HFF-Myc (cell line): ENCODE data around the gene TRIM38.
"Not testable (repeated sequence)": the region's sequence is repeated elsewhere in the genome, so short reads cannot be mapped to it uniquely, and the experiment has no call there.

Source experiments
- DNase-seq: peaks from one replicate; pipeline ENCODE4 v3.0.0-alpha.2; 2011; ENCODE audit warnings: low read depth; ENCODE audit errors: extremely low read depth
- H3K4me3 ChIP-seq: replicated peaks from 2 replicates; pipeline ENCODE4 v1.5.1; 2011; ENCODE audit warnings: low read depth, mild to moderate bottlenecking, control low read depth, low read length
- TF ChIP-seq, protein P1 (sequence below): IDR thresholded peaks from 2 replicates; pipeline ENCODE4 v1.5.1; 2012; ENCODE audit warnings: mild to moderate bottlenecking, low read depth, low read length, control low read depth; ENCODE audit errors: missing control alignments

TRIM38 gene

DNA sequence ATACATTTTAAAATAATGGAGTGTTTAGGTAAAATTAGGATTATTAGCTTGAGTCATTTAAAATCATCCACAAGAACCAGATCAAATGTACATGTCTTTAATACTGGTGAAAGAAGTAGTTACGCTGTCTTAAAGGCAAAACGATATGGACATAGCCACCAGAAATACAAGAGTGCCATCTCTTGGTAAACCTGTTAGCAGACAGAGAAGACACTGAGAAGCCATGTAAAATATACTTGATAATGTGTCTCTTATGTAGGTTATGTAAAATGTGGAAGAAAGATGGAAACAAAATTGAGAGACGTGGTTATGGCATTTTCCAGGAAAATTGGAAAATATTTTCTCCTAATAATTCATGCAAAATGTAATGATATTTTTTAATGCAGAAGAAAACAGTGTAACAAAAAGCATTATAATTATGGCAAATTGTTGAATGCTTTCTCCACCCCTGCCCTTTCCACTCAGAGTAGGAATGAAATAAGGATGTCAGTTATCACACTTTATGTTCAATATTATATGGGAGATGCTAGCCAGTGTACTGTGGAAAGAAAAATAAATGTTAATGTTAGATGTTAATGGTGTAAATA, 19.9 kb upstream of the TRIM38 start:
- TF ChIP-seq, protein P1, sequence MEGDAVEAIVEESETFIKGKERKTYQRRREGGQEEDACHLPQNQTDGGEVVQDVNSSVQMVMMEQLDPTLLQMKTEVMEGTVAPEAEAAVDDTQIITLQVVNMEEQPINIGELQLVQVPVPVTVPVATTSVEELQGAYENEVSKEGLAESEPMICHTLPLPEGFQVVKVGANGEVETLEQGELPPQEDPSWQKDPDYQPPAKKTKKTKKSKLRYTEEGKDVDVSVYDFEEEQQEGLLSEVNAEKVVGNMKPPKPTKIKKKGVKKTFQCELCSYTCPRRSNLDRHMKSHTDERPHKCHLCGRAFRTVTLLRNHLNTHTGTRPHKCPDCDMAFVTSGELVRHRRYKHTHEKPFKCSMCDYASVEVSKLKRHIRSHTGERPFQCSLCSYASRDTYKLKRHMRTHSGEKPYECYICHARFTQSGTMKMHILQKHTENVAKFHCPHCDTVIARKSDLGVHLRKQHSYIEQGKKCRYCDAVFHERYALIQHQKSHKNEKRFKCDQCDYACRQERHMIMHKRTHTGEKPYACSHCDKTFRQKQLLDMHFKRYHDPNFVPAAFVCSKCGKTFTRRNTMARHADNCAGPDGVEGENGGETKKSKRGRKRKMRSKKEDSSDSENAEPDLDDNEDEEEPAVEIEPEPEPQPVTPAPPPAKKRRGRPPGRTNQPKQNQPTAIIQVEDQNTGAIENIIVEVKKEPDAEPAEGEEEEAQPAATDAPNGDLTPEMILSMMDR: peak; percentile 38
- peak; percentile 21 for DNase-seq
- no peak overlapping the region for H3K4me3 ChIP-seq

DNA sequence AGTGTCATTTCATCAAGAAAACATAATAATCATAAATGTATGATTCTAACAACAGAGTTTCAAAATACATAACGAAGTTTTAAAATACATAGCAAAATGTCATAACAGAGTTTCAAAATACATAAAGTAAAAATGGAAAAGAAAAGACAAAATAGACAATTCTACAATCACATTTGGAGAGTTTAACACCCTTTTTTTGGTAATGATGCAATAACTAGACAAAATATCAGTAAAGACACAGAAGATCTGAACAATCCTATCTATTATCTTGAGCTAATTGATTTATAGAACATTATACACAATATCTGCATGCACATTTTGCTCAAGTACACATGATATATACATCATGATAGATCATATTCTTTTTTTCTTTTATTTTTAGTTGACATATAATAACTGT, 18.7 kb upstream of the TRIM38 start:
- no peak overlapping the region for H3K4me3 ChIP-seq
- no peak for DNase-seq
- TF ChIP-seq, protein P1: no peak

DNA sequence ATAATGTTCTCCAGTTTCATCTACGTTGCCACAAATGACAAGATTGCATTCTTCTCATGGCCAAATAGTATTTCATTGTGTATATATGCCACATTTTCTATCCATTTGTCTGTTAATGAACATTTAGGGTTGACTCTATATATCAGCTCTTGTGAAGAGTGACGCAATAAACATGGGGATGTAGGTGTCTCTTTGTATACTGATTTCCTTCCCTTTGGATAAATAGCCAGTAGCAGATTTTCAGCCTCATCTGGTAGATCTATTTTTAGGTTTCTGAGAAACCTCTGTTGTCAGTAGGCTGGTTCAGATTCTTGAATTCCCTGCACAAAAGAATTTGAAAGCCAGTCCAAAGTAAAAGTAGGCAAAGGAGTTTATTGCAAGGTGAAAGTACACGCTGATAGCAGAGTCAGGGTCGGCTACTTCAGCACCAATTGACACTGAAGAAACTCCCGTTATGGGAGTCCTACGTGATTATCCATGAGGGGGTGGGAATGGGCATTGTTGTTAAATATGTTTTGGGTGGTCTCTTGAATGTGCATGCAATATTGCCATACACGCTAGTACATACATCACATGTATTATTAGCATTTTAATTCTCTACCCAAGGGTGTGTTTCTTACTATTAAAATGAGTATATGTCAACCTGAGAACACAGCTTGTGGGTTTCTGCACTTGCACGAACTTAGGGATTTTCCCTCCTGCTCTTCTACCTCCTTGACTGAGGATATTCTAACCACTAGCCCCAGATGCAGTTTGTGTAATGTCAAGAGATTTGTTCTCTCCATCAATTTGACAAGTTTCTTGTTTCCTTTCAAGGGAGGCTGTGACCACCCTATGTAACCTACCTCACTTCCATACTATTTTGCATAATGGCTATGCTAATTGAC, 17.7 kb upstream of the TRIM38 start:
- no peak overlapping the region for H3K4me3 ChIP-seq
- no peak for DNase-seq
- TF ChIP-seq, protein P1: no peak

DNA sequence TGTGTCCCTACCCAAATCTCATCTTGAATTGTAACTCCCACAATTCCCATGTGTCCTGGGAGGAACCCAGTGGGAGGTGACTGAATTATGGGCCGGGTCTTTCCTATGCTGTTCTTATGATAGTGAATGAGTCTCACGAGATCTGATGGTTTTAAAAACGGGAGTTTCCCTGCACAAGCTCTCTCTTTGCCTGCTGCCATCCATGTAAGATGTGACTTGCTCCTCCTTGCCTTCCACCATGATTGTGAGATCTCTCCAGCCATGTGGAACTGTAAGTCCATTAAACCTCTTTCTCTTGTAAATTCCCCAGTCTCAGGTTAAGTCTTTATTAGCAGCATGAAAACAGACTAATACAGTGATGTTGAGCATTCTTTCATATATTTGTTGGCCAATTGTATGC, 16.9 kb upstream of the TRIM38 start:
- DNase-seq, H3K4me3 ChIP-seq: not testable (repeated sequence)

DNA sequence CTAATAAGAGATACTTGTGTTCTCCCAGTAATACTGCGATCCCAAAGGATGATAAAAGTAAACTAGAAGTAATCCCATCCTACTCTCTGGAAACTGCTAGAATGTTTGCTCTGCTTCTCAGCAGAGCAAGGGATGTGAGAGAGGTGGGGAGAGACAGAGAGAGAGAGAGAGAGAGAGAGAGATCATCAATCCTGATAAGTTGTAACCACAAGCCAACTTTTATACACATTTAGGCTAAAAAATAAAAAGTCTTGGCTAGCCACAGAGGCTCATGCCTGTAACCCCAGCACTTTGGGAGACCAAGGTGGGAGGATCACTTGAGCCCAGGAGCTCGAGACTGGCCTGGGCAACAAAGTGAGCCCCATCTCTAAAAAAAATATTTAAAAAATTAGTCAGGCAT, 16.0 kb upstream of the TRIM38 start:
- TF ChIP-seq, protein P1: no peak
- H3K4me3 ChIP-seq: no peak overlapping the region
- no peak for DNase-seq

DNA sequence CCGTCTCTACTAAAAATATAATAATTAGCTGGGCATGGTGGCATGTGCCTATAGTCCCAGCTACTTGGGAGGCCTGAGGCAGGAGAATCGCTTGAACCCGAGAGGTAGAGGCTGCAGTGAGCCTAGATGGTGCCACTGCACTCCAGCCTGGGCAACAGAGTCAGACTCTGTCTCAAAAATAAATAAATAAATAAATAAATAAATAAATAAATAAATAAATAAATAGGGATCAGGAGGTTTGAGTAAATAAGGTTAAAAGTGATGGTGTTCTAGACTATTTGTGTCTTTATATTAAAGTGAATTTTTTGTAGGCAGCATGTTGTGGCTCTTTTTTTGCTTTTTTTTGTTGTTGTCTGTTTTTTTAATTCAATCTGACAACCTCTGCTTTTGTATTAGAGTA, 15.1 kb upstream of the TRIM38 start:
- not testable (repeated sequence) for H3K4me3 ChIP-seq, DNase-seq

DNA sequence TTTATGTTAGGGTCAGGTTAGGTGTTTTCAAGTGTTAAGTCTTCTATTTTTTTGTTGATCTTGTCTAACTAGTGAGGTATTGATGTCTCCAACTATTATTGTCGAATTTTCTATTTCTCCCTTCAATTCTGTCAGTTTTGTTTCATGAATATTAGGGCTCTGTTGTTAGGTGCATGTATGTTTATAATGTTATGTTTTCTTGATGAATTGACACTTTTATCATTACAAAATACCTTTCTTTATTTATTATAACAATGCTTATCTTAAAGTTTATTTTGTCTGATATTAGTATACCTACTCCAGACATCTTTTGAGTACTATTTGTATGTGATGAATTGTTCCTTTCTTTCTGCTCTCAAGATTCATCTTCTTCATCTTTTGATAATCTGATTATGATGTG, 12.9 kb upstream of the TRIM38 start:
- no peak for DNase-seq
- TF ChIP-seq, protein P1: no peak
- no peak overlapping the region for H3K4me3 ChIP-seq
